MCF 10A (cell line): ENCODE data around the gene COL25A1. TPM values are rescaled to one million over a fixed set of nuclear protein-coding genes. Genes with fewer than 3 reads are reported as not detected.

Experiments
- BruUV-seq: library from RNA; stranded (reverse); fragments of 400-500 nt; replicated peaks from 2 replicates; lab custom pipeline; 2021; lab: Mats Ljungman, UMichigan
- CTCF ChIA-PET: fragments of 300-600 bp; sonication (Branson Sonifier 250); formaldehyde crosslinking; extraction: SDS; loops from one replicate; lab custom pipeline; 2021; ENCODE audit warnings: antibody characterized with exemption, inconsistent platforms; lab: Yijun Ruan, JAX
- POLR2A ChIA-PET: fragments of 300-600, 350-650 bp; sonication (Branson Sonifier 250); formaldehyde crosslinking; extraction: SDS; loops from one replicate; lab custom pipeline; 2020; ENCODE audit warnings: antibody characterized with exemption, inconsistent platforms; lab: Yijun Ruan, JAX
- DNase-seq: peaks from one replicate; pipeline ENCODE4 v3.0.0-alpha.2; 2018; ENCODE audit not compliant: unreplicated experiment
- H3K27ac Mint-ChIP-seq: one replicate; pipeline ENCODE4 v1.8.0; 2022; ENCODE audit warnings: mild to moderate bottlenecking, low read depth, mixed read lengths; ENCODE audit not compliant: unreplicated experiment
- H3K27me3 Mint-ChIP-seq: one replicate; pipeline ENCODE4 v1.8.0; 2022; ENCODE audit warnings: mixed read lengths; ENCODE audit not compliant: insufficient read depth, unreplicated experiment
- H3K36me3 Mint-ChIP-seq: one replicate; pipeline ENCODE4 v1.8.0; 2022; ENCODE audit warnings: mild to moderate bottlenecking, moderate library complexity, mixed read lengths; ENCODE audit not compliant: insufficient read depth, unreplicated experiment
- H3K4me1 Mint-ChIP-seq: one replicate; pipeline ENCODE4 v1.8.0; 2022; ENCODE audit warnings: mixed read lengths; ENCODE audit not compliant: insufficient read depth, unreplicated experiment
- H3K4me3 Mint-ChIP-seq: one replicate; pipeline ENCODE4 v1.8.0; 2022; ENCODE audit warnings: mild to moderate bottlenecking, moderate library complexity, mixed read lengths; ENCODE audit not compliant: unreplicated experiment
- H3K9me3 Mint-ChIP-seq: one replicate; pipeline ENCODE4 v1.8.0; 2022; ENCODE audit warnings: mixed read lengths; ENCODE audit not compliant: unreplicated experiment
- CTCF ChIP-seq: fragments of 200-600 bp; IDR thresholded peaks from one replicate; pipeline ENCODE4 v1.8.0; 2022; ENCODE audit warnings: antibody characterized with exemption, mild to moderate bottlenecking; ENCODE audit not compliant: unreplicated experiment
- intact Hi-C: fragments of 100-400 bp; cut with micrococcal nuclease; formaldehyde crosslinking; loops from 2 replicates; pipeline ENCODE4 v1.14.1; 2022
- total RNA-seq: library from RNA; stranded (reverse); gene quantifications from 2 replicates; pipeline ENCODE4 v1.2.3, GENCODE V29; 2022

The COL25A1 gene
- total RNA-seq, 1 experiment from 2014 or later = not detected

- H3K4me3 Mint-ChIP-seq = no peak overlapping the region
- H3K27ac Mint-ChIP-seq = no peak overlapping the region
- ChIA-PET CTCF (interaction anchor here (0.5 to 5.3 kb wide), 21 partner anchors 8 to 1861 kb away, joined by 3 to 44 read pairs (median 4); partner anchors contain the start of gene OSTC), POLR2A (interaction anchor here (1.3 to 1.6 kb wide), 2 partner anchors 464 to 648 kb away, joined by 4 to 6 read pairs; partner anchors contain the start of gene OSTC)
- peak; percentile 52 for DNase-seq
- peak; percentile 65 for TF ChIP-seq CTCF
- H3K4me1 Mint-ChIP-seq = peaks cover 6% of the 10 kb centered on the region
- no TSS peak for BruUV-seq
- H3K36me3 Mint-ChIP-seq = no peaks in the 10 kb centered on the region
- intact Hi-C loops = loop anchor here (1.0 to 10.0 kb wide), 4 partner anchors 108 to 615 kb away; no protein-coding TSS in a partner anchor
- H3K9me3 Mint-ChIP-seq = no peaks in the 10 kb centered on the region
- peaks cover 8% of the 10 kb centered on the region for H3K27me3 Mint-ChIP-seq
Observed at GRCh38 chr4:109298279-109299010, 4.0 kb downstream of the COL25A1 start.

- H3K9me3 Mint-ChIP-seq = no peaks in the 10 kb centered on the region
- no TSS peak for BruUV-seq
- POLR2A ChIA-PET = no interaction called here
- H3K27me3 Mint-ChIP-seq = no peaks in the 10 kb centered on the region
- intact Hi-C loops = loop anchor here (10.0 kb wide), 1 partner anchor 222 kb away; no protein-coding TSS in a partner anchor
- no peak overlapping the region for H3K4me3 Mint-ChIP-seq
- DNase-seq = peak; percentile 47
- no peak overlapping the region for H3K27ac Mint-ChIP-seq
- no peak for TF ChIP-seq CTCF
- no peaks in the 10 kb centered on the region for H3K4me1 Mint-ChIP-seq
- CTCF ChIA-PET = interaction anchor here (1.0 to 5.3 kb wide), 4 partner anchors 460 to 614 kb away, joined by 3 to 44 read pairs (median 12); no protein-coding TSS in a partner anchor
- no peaks in the 10 kb centered on the region for H3K36me3 Mint-ChIP-seq
Observed at GRCh38 chr4:109296527-109296926, 5.9 kb downstream of the COL25A1 start.

DNA sequence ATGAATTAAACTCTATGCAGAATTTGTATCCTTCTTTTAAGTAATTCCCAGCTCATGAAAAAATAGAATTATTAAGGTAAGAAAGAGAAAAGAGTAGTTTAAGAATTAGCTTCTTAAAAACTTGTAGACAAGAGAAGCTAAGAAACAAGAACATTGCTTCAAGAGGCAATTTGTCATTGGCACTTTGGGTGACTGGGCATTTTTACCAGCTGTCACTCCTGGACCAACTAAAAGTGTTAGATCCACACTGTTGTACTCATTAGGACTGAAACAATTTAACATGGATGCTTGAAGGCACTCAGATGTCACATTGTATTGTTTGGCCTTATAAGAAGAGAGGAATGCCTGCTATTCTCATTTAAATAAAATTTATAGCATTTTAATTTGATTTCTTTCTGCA lies 7.4 kb downstream of the COL25A1 start:
- H3K4me3 Mint-ChIP-seq = no peak overlapping the region
- no peaks in the 10 kb centered on the region for H3K4me1 Mint-ChIP-seq
- BruUV-seq = no TSS peak
- no peaks in the 10 kb centered on the region for H3K27me3 Mint-ChIP-seq
- no peak for DNase-seq
- no peaks in the 10 kb centered on the region for H3K36me3 Mint-ChIP-seq
- no peak for TF ChIP-seq CTCF
- intact Hi-C loops = loop anchor here (10.0 kb wide), 1 partner anchor 220 kb away; no protein-coding TSS in a partner anchor
- ChIA-PET CTCF (interaction anchor here (0.9 to 5.3 kb wide), 3 partner anchors 13 to 462 kb away, joined by 5 to 44 read pairs (median 12); no protein-coding TSS in a partner anchor), POLR2A (interaction anchor here (0.5 kb wide), 1 partner anchor 408 kb away, joined by 3 read pairs; no protein-coding TSS in a partner anchor)
- no peak overlapping the region for H3K27ac Mint-ChIP-seq
- H3K9me3 Mint-ChIP-seq = no peaks in the 10 kb centered on the region

- no peaks in the 10 kb centered on the region for H3K9me3 Mint-ChIP-seq
- DNase-seq = peak; percentile 44
- ChIA-PET CTCF (interaction anchor here (0.6 to 5.3 kb wide), 4 partner anchors 12 to 461 kb away, joined by 5 to 44 read pairs (median 9); no protein-coding TSS in a partner anchor), POLR2A (interaction anchor here (0.5 kb wide), 1 partner anchor 408 kb away, joined by 3 read pairs; no protein-coding TSS in a partner anchor)
- no peak overlapping the region for H3K27ac Mint-ChIP-seq
- H3K4me3 Mint-ChIP-seq = no peak overlapping the region
- no peaks in the 10 kb centered on the region for H3K36me3 Mint-ChIP-seq
- no peaks in the 10 kb centered on the region for H3K27me3 Mint-ChIP-seq
- intact Hi-C loops = loop anchor here (10.0 kb wide), 1 partner anchor 220 kb away; no protein-coding TSS in a partner anchor
- no peaks in the 10 kb centered on the region for H3K4me1 Mint-ChIP-seq
- no TSS peak for BruUV-seq
- no peak for TF ChIP-seq CTCF
Observed at GRCh38 chr4:109294468-109295020, 7.9 kb downstream of the COL25A1 start.
